Myocyte (in vitro differentiated cells): ENCODE results near the gene ENOX1. TPM values are rescaled to one million over a fixed set of nuclear protein-coding genes. Genes with fewer than 3 reads are reported as not detected.

Experiments used
- DNase-seq: peaks from one replicate; pipeline ENCODE4 v3.0.0-alpha.2; 2012; ENCODE audit warnings: low read depth
- total RNA-seq: library from RNA; depleted of rRNA; stranded (reverse); fragments of >200 nt; gene quantifications from 2 replicates; pipeline ENCODE4 v1.2.3, GENCODE V29; 2014

Gene ENOX1
- total RNA-seq, 1 donor from 2014 or later, result 5.8 TPM

DNA sequence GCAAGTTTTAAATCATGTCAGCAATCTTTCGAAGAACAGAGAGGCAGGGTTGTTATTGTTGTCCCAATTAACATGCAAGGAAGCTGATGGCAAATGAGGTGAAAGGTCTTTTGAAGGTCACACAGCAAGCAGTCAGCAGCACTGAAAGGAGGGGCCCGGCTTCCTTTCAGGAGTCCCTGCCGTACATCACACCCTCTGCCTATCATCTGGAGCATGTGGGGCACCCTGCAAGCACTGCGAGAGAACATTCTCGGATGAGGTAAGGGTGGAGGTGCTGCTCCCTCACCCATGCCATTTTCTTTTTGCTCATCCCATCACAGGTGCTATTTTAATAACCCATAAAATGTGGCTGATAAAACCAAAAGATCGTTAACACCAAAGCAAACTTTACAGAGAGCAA, 111.2 kb downstream of the ENOX1 start:
- no peak for DNase-seq

- no peak for DNase-seq
These were observed 116.8 kb downstream of the ENOX1 start for GRCh38 chr13:43669964-43670363.

GRCh38 chr13:43669101-43669500, 117.7 kb downstream of the ENOX1 start:
- DNase-seq, result no peak

- DNase-seq, result no peak
These were observed 120.4 kb downstream of the ENOX1 start for GRCh38 chr13:43666403-43666802.

GRCh38 chr13:43665388-43665787, 121.4 kb downstream of the ENOX1 start:
- no peak for DNase-seq

GRCh38 chr13:43664700-43665191, 122.0 kb downstream of the ENOX1 start:
- DNase-seq, result peak; percentile 34

GRCh38 chr13:43663474-43664090, 123.2 kb downstream of the ENOX1 start:
- no peak for DNase-seq

- DNase-seq, result no peak
These were observed 123.8 kb downstream of the ENOX1 start for GRCh38 chr13:43662976-43663375.

- DNase-seq, result no peak
These were observed 125.5 kb downstream of the ENOX1 start for GRCh38 chr13:43661161-43661830.

DNA sequence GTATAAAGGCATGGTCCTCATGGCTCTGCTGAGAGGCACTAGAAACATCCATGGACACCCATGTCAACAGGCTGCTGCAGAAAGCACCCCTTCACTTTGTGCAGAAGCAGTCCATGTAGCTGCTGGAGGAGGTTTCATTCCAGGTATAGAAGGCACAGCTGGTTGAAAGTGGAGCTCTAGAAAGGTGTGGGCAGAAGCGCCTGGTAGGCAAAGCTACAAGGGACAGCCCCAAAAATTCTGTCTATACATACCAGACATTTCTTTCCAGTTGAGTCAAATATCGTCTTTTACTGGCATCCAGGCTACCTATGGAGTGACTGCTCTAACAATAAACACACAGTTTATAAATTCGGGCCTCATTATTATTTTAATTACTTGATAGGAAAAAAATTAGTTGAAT, 129.3 kb downstream of the ENOX1 start:
- DNase-seq, result no peak

GRCh38 chr13:43653980-43654379, 132.8 kb downstream of the ENOX1 start:
- DNase-seq, result no peak

- DNase-seq, result no peak
These were observed 133.4 kb downstream of the ENOX1 start for GRCh38 chr13:43653395-43653794.

DNA sequence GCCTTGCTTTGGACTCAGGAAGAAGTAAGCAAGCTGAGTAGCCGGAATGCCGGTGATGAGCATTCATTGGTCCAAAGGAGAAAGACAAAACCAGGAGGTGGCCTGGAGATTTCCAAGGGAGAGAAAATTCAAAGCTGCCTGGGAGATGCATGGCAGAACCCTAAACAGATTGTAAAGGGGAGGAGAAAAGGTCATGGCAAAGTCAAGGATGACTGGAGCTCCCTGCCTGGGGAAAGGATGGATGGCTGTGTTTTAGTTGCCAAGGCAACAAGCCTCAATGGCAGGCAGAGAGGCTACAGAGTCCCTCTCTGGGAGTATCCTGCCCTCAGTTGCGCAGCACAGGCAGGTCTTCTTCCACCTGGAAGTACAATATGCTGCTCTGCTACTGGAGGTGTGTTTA, 134.0 kb downstream of the ENOX1 start:
- DNase-seq, result no peak

DNA sequence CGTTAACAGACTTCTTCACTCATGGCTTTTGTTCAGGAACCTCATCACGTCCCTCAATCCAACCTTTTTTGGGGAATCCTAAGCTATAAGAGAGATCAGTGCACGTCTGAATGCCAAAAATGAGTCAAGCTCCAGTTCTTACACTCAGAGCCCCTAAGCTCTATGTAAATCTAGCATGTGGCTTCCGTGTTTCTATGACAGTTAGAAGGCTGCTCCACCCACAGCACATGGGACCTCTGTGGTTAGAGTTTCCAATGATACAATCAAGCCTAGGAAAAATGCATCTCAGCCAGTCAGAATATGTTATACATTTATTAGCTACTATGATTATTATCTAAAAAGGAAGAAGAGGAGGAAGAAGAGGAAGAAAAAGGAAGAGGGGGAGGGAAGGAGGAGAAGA, 135.9 kb downstream of the ENOX1 start:
- no peak for DNase-seq

DNA sequence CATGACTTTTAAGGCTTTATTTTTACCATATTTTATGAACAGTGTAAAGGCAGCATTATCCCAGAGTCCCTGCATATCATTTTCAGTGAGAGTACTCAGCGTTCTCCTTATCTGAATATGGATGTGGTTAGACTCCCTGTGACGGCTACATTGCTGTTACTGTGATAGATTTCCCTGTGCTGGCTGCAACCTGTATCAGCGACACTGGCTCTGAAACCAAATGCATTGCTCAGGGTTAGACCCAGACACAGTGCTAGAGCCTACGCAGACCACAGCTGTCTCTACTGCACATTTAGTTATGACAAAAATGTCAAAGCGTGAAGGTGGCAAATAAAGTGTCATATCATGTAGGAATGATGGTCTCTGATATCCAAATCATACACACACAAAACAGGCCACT, 138.0 kb downstream of the ENOX1 start:
- no peak for DNase-seq

DNA sequence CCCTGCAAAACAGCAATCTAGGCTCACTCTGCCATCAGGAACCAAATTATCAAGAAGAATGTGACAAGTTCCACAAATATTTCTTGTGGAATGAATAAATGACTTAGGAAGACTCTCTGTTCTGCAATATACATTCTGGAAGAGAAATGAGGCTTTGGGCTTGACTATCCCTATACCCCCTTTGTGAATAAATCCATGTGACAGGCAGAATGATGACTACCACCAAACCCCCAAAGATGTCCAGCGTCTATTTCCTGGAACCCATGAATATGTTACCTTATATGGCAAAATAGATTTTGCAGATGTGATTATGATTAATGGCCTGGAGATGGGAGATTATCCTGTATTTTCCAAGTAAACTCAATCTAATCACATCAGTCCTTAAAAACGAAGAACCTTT, 139.3 kb downstream of the ENOX1 start:
- no peak for DNase-seq

DNA sequence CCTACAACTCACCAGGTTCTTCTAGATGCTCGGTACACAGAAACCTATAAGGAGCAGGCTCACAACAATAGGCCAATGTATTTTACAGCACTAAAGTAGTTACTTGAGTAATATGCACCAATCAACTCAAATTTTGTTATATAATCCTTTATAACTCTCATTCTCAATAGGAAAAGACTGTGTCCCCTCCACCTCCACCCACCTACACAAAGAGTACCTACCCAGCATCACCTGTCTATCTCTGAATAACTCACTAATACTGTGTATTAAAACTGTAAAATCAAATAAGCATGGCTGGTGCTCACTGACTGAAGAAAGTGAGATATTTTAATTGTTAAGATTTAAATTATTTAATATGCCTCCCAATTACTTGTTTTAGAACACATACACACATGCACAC, 146.3 kb downstream of the ENOX1 start:
- no peak for DNase-seq

GRCh38 chr13:43631106-43631505, 155.7 kb downstream of the ENOX1 start:
- DNase-seq, result no peak

- no peak for DNase-seq
These were observed 156.9 kb downstream of the ENOX1 start for GRCh38 chr13:43629691-43630480.

DNA sequence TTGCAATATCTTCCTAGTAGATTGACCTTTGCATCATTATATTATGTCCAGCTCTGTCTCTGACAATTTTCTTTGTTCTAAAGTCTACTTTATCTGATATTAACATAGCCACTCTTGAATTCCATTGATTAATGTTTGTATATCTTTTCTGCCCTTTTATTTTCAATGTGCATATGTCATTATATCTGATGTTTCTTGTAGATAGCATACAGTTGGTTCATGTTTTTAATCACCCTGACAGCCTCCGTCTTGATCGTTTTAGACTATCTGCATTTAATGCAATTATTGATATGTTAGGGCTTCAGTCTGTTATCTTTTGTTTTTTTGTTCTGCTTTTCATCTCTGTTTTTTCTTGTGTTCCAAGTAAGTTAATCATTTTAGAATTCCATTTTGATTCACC, 159.8 kb downstream of the ENOX1 start:
- no peak for DNase-seq

GRCh38 chr13:43614063-43614462, 172.7 kb downstream of the ENOX1 start:
- DNase-seq, result peak; percentile 1
